ENCODE data around the gene DNAJC13.

DNAJC13 gene

DNA sequence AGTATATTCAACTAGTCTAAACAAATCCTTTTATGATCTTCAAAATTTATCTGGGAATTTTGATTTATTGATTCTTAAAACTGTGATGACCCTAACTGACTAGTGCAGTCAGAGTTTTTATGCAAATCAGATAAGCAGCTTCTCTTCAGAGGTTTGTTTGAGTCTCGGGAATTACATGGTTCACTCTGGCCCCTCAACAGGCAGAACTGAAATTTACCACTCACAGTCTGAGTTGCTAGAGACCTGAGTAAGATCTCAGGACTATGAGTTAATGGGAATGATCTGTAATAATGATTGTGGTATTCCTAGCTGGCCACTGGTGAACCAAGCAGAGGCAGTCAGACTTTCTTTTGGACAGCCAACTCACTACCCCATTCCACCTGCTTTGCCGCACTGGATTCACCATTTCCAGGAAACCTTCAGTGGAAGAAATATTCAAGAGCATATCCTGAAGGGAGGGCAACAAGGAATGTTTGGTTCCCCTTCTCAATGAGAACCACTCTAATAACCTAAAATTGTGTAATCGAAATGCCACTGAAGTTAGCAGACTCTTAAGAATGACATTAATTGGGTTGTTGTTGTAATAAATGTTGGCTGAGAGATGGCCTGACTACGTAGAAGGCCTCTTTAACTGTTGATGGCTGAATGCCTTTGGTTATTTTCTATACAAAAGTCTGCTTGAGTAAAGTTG lies 11.5 kb upstream of the DNAJC13 start:
- Histone ChIP-seq H3K18ac (ENCODE audit: low read length) (no peak overlapping the region), H3K36me3 (replicated peaks in 1 of 2; ENCODE audit: control insufficient read depth in 2 of 2, insufficient read depth in 2 of 2, low read length in 2 of 2) (no peaks in the 10 kb centered on the region), H3K4ac (ENCODE audit: low read length) (no peak overlapping the region), H3K9ac (ENCODE audit: low read depth, low read length, poor library complexity) (no peak overlapping the region), H2AFZ (ENCODE audit: low read length) (no peak overlapping the region), H3K27me3 (ENCODE audit: control insufficient read depth in 3 of 3, insufficient read depth in 3 of 3, low read depth in 1 of 3, low read length in 3 of 3) (no peaks in the 10 kb centered on the region), H2BK120ac (ENCODE audit: low read depth, low read length) (no peak overlapping the region), H3K4me1 (ENCODE audit: control insufficient read depth in 2 of 2, insufficient read depth in 1 of 2, low read depth in 1 of 2, low read length in 2 of 2) (no peaks in the 10 kb centered on the region), H3K4me2 (ENCODE audit: insufficient read depth, low read length, poor library complexity, severe bottlenecking) (no peak overlapping the region), H3K4me3 (ENCODE audit: low read length in 2 of 2) (no peak overlapping the region), H3K14ac (ENCODE audit: low read length) (no peak overlapping the region), H4K91ac (ENCODE audit: low read depth, low read length, poor library complexity) (no peak overlapping the region), H2BK15ac (ENCODE audit: low read length) (no peak overlapping the region), H2BK5ac (ENCODE audit: low read length) (no peak overlapping the region), H3K23ac (ENCODE audit: low read depth, low read length, poor library complexity) (no peak overlapping the region), H3K9me3 (replicated peaks in 1 of 2; ENCODE audit: control insufficient read depth in 2 of 2, insufficient read depth in 1 of 2, low read depth in 1 of 2, low read length in 2 of 2) (no peaks in the 10 kb centered on the region), H3K79me1 (ENCODE audit: low read depth, low read length) (no peaks in the 10 kb centered on the region), H3K27ac (replicated peaks; ENCODE audit: low read length) (no peak overlapping the region), H2AK5ac (ENCODE audit: low read depth, low read length) (no peak overlapping the region), H2BK12ac (ENCODE audit: low read length) (no peak overlapping the region), H4K8ac (ENCODE audit: low read depth, low read length) (no peak overlapping the region)
- DNase-seq (ENCODE audit: low spot score): no peak
- no CpG with 5 or more reads among the region's 4 CpGs for WGBS, 2 donors (ENCODE audit: extremely low coverage in 2 of 2, insufficient read length in 2 of 2, insufficient replicate concordance in 1 of 2)

DNA sequence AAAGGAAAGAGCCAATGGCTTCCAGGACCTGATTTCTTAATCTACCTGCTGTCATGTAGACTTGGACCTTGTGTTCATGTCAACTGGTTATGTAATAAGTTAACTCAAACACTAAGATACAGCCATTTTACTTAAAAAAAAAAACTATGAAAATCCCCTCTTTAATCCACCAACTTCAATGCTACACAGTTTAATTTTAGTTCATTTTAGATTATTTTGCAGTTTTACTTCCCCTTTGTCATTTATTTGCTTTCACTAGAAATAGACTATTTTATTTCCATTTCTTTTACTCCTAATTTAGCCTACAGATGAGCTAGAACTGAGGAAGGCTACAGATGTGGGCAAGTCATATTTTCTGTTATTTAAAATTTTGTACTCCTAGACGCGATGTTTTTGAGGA lies 10.7 kb upstream of the DNAJC13 start:
- Histone ChIP-seq H2BK5ac (ENCODE audit: low read length) (no peak overlapping the region), H3K23ac (ENCODE audit: low read depth, low read length, poor library complexity) (no peak overlapping the region), H3K79me1 (ENCODE audit: low read depth, low read length) (no peaks in the 10 kb centered on the region), H2BK120ac (ENCODE audit: low read depth, low read length) (no peak overlapping the region), H3K27me3 (ENCODE audit: control insufficient read depth in 3 of 3, insufficient read depth in 3 of 3, low read depth in 1 of 3, low read length in 3 of 3) (no peaks in the 10 kb centered on the region), H3K14ac (ENCODE audit: low read length) (no peak overlapping the region), H4K8ac (ENCODE audit: low read depth, low read length) (no peak overlapping the region), H3K36me3 (replicated peaks in 1 of 2; ENCODE audit: control insufficient read depth in 2 of 2, insufficient read depth in 2 of 2, low read length in 2 of 2) (no peaks in the 10 kb centered on the region), H3K4me3 (ENCODE audit: low read length in 2 of 2) (no peak overlapping the region), H2AK5ac (ENCODE audit: low read depth, low read length) (no peak overlapping the region), H3K9ac (ENCODE audit: low read depth, low read length, poor library complexity) (no peak overlapping the region), H3K9me3 (replicated peaks in 1 of 2; ENCODE audit: control insufficient read depth in 2 of 2, insufficient read depth in 1 of 2, low read depth in 1 of 2, low read length in 2 of 2) (no peaks in the 10 kb centered on the region), H3K4ac (ENCODE audit: low read length) (no peak overlapping the region), H3K4me2 (ENCODE audit: insufficient read depth, low read length, poor library complexity, severe bottlenecking) (no peak overlapping the region), H3K27ac (replicated peaks; ENCODE audit: low read length) (no peak overlapping the region), H3K18ac (ENCODE audit: low read length) (no peak overlapping the region), H3K4me1 (ENCODE audit: control insufficient read depth in 2 of 2, insufficient read depth in 1 of 2, low read depth in 1 of 2, low read length in 2 of 2) (no peaks in the 10 kb centered on the region), H2BK15ac (ENCODE audit: low read length) (no peak overlapping the region), H2AFZ (ENCODE audit: low read length) (no peak overlapping the region), H4K91ac (ENCODE audit: low read depth, low read length, poor library complexity) (no peak overlapping the region), H2BK12ac (ENCODE audit: low read length) (no peak overlapping the region)
- no CpG with 5 or more reads among the region's 2 CpGs for whole genome bisulfite sequencing, 2 donors (ENCODE audit: extremely low coverage in 2 of 2, insufficient read length in 2 of 2, insufficient replicate concordance in 1 of 2)
- DNase-seq (ENCODE audit: low spot score): no peak

DNA sequence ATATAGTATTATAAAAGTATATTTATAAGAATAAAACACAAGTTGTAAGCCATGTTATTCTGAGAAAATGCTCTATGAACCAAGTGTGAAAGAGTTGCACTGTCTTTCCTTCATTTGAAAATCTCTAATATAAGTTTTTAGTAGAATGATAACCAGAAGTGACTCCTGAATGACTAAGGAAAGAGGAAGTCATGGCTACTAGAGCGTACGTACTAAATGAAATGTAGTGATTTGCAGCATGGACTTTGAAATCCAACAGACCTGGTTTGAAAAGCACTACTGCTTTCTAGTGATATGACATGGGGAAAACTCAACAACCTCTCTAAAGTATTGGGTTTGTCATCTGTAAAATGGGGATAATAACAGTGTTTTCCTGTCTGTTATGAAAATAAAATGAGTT lies 10.3 kb upstream of the DNAJC13 start:
- H3K27me3 ChIP-seq (ENCODE audit: control insufficient read depth in 3 of 3, insufficient read depth in 3 of 3, low read depth in 1 of 3, low read length in 3 of 3): no peaks in the 10 kb centered on the region
- no CpG with 5 or more reads among the region's 2 CpGs for WGBS, 2 donors (ENCODE audit: extremely low coverage in 2 of 2, insufficient read length in 2 of 2, insufficient replicate concordance in 1 of 2)

GRCh38 chr3:132414841-132415240 lies 2.5 kb upstream of the DNAJC13 start:
- peaks cover 0 to 2% of the 10 kb centered on the region in 2 donors for H3K36me3 ChIP-seq (replicated peaks in 1 of 2; ENCODE audit: control insufficient read depth in 2 of 2, insufficient read depth in 2 of 2, low read length in 2 of 2)
- no peak overlapping the region for H3K4ac ChIP-seq (ENCODE audit: low read length)
- H4K91ac ChIP-seq (ENCODE audit: low read depth, low read length, poor library complexity): no peak overlapping the region
- no peak overlapping the region for H2BK12ac ChIP-seq (ENCODE audit: low read length)
- no peak overlapping the region for H2BK5ac ChIP-seq (ENCODE audit: low read length)
- H2AK5ac ChIP-seq (ENCODE audit: low read depth, low read length): no peak overlapping the region
- H3K4me3 ChIP-seq (ENCODE audit: low read length in 2 of 2): no peak overlapping the region
- H3K9me3 ChIP-seq (replicated peaks in 1 of 2; ENCODE audit: control insufficient read depth in 2 of 2, insufficient read depth in 1 of 2, low read depth in 1 of 2, low read length in 2 of 2): no peaks in the 10 kb centered on the region
- peaks cover 7% of the 10 kb centered on the region for H3K79me1 ChIP-seq (ENCODE audit: low read depth, low read length)
- H3K27me3 ChIP-seq (ENCODE audit: control insufficient read depth in 3 of 3, insufficient read depth in 3 of 3, low read depth in 1 of 3, low read length in 3 of 3): no peaks in the 10 kb centered on the region
- H4K8ac ChIP-seq (ENCODE audit: low read depth, low read length): no peak overlapping the region
- H3K18ac ChIP-seq (ENCODE audit: low read length): no peak overlapping the region
- no peak overlapping the region for H3K23ac ChIP-seq (ENCODE audit: low read depth, low read length, poor library complexity)
- no peak overlapping the region for H2AFZ ChIP-seq (ENCODE audit: low read length)
- no peak overlapping the region for H2BK15ac ChIP-seq (ENCODE audit: low read length)
- H2BK120ac ChIP-seq (ENCODE audit: low read depth, low read length): no peak overlapping the region
- no peak overlapping the region for H3K4me2 ChIP-seq (ENCODE audit: insufficient read depth, low read length, poor library complexity, severe bottlenecking)
- H3K14ac ChIP-seq (ENCODE audit: low read length): no peak overlapping the region
- WGBS, 2 donors (ENCODE audit: extremely low coverage in 2 of 2, insufficient read length in 2 of 2, insufficient replicate concordance in 1 of 2): no CpG with 5 or more reads among the region's 1 CpG
- no peak overlapping the region for H3K27ac ChIP-seq (replicated peaks; ENCODE audit: low read length)
- no peak for DNase-seq (ENCODE audit: low spot score)
- H3K4me1 ChIP-seq (ENCODE audit: control insufficient read depth in 2 of 2, insufficient read depth in 1 of 2, low read depth in 1 of 2, low read length in 2 of 2): peaks cover 0 to 3% of the 10 kb centered on the region in 2 donors
- no peak overlapping the region for H3K9ac ChIP-seq (ENCODE audit: low read depth, low read length, poor library complexity)

More for the DNA sequence above, 10.3 kb upstream of the DNAJC13 start:
- H4K8ac ChIP-seq (ENCODE audit: low read depth, low read length): no peak overlapping the region
- no peak for DNase-seq (ENCODE audit: low spot score)
- no peak overlapping the region for H3K4me3 ChIP-seq (ENCODE audit: low read length in 2 of 2)
- H2BK15ac ChIP-seq (ENCODE audit: low read length): no peak overlapping the region
- H2BK120ac ChIP-seq (ENCODE audit: low read depth, low read length): no peak overlapping the region
- no peak overlapping the region for H3K4me2 ChIP-seq (ENCODE audit: insufficient read depth, low read length, poor library complexity, severe bottlenecking)
- no peak overlapping the region for H3K4ac ChIP-seq (ENCODE audit: low read length)
- no peaks in the 10 kb centered on the region for H3K79me1 ChIP-seq (ENCODE audit: low read depth, low read length)
- H3K23ac ChIP-seq (ENCODE audit: low read depth, low read length, poor library complexity): no peak overlapping the region
- H2AK5ac ChIP-seq (ENCODE audit: low read depth, low read length): no peak overlapping the region
- H3K9ac ChIP-seq (ENCODE audit: low read depth, low read length, poor library complexity): no peak overlapping the region
- no peak overlapping the region for H2AFZ ChIP-seq (ENCODE audit: low read length)
- H2BK5ac ChIP-seq (ENCODE audit: low read length): no peak overlapping the region
- no peak overlapping the region for H3K14ac ChIP-seq (ENCODE audit: low read length)
- H3K36me3 ChIP-seq (replicated peaks in 1 of 2; ENCODE audit: control insufficient read depth in 2 of 2, insufficient read depth in 2 of 2, low read length in 2 of 2): no peaks in the 10 kb centered on the region
- H4K91ac ChIP-seq (ENCODE audit: low read depth, low read length, poor library complexity): no peak overlapping the region
- no peaks in the 10 kb centered on the region for H3K4me1 ChIP-seq (ENCODE audit: control insufficient read depth in 2 of 2, insufficient read depth in 1 of 2, low read depth in 1 of 2, low read length in 2 of 2)
- H3K27ac ChIP-seq (replicated peaks; ENCODE audit: low read length): no peak overlapping the region
- no peak overlapping the region for H3K18ac ChIP-seq (ENCODE audit: low read length)
- no peak overlapping the region for H2BK12ac ChIP-seq (ENCODE audit: low read length)
- no peaks in the 10 kb centered on the region for H3K9me3 ChIP-seq (replicated peaks in 1 of 2; ENCODE audit: control insufficient read depth in 2 of 2, insufficient read depth in 1 of 2, low read depth in 1 of 2, low read length in 2 of 2)

Data from neuronal stem cell (in vitro differentiated cells).